Right lobe of liver (tissue), 6 donors: ENCODE data around the gene EML4. TPM values are rescaled to one million over a fixed set of nuclear protein-coding genes. Genes with fewer than 3 reads are reported as not detected.

Experiments
- ATAC-seq, 4 donors: fragments of 200-7000 bp; cut with Tn5 transposase; one replicate each; pipeline ENCODE4 v1.9.1; 2020; ENCODE audit warnings: mild to moderate bottlenecking in 4 of 4, moderate library complexity in 4 of 4
- DNase-seq, 3 donors: peaks; one replicate each; pipeline ENCODE4 v3.0.0-alpha.2; 2020
- H3K27ac ChIP-seq, 3 donors: fragments of 200-600 bp; one replicate each; pipeline ENCODE4 v1.8.0; 2022
- H3K27me3 ChIP-seq, 2 donors: fragments of 200-600 bp; one replicate each; pipeline ENCODE4 v1.8.0; 2022
- H3K36me3 ChIP-seq, 4 donors: fragments of 200-600 bp; sonication (generic) in 1 of 4; one replicate each; pipeline versions ENCODE4 v1.5.1 to v1.8.0; 2017 to 2022; ENCODE audit warnings: control low read depth in 1 of 4
- H3K4me1 ChIP-seq, 4 donors: fragments of 200-600 bp; sonication (generic) in 1 of 4; one replicate each; pipeline versions ENCODE4 v1.5.1 to v1.8.0; 2017 to 2022; ENCODE audit warnings: control low read depth in 1 of 4
- H3K4me3 ChIP-seq, 3 donors: fragments of 200-600 bp; one replicate each; pipeline ENCODE4 v1.8.0; 2022
- H3K9me3 ChIP-seq, 4 donors: fragments of 200-600 bp; sonication (generic) in 1 of 4; one replicate each; pipeline versions ENCODE4 v1.5.1 to v1.8.0; 2017 to 2022; ENCODE audit warnings: control low read depth in 1 of 4
- CTCF ChIP-seq, 4 donors: fragments of 200-600 bp in 3 of 4; fragments of 450-650 bp in 1 of 4; IDR thresholded peaks; one replicate each; pipeline versions ENCODE4 v1.5.1 to v1.8.0; 2016 to 2022; ENCODE audit warnings: antibody characterized with exemption in 4 of 4, mild to moderate bottlenecking in 2 of 4
- POLR2A ChIP-seq: fragments of 450-650 bp; IDR thresholded peaks from one replicate; pipeline ENCODE4 v1.6.1; 2017; ENCODE audit warnings: antibody characterized with exemption, mild to moderate bottlenecking
- WGBS: methylation state at CpG from one replicate; pipeline ENCODE4 v1.1.6; 2018; ENCODE audit warnings: low coverage, low lambda C conversion rate; ENCODE audit not compliant: insufficient coverage; ENCODE audit errors: missing lambda C conversion rate; 5-methylcytosine and 5-hydroxymethylcytosine counted together
- intact Hi-C, 2 donors: fragments of 100-400 bp; cut with DNase I; formaldehyde crosslinking; loops; one replicate each; pipeline versions ENCODE4 v1.11.2 to v1.14.1; 2022
- total RNA-seq, 6 experiments: library from RNA; depleted of rRNA in 2 of 6; stranded (reverse); fragments of >200 nt in 2 of 6; fragmentation: NEBNext Ultra II Directional in 3 of 6; extraction: Animal tissue kit (Norgen Biotek cat#: 25700) in 3 of 6; gene quantifications; one replicate each; pipeline versions ENCODE4 v1.1.0 to v1.2.4, GENCODE V29; 2016 to 2023
- donor health status: DM: no; HTN: yes; CAD: no.
- donor health status: DM: no; HTN: no; CAD: no.
- donor health status: DM: no; HTN: no; CAD: no.
- donor health status: DM: no; HTN: yes; CAD: no.
- donor health status: DM: no; HTN: yes; CAD: no.

The EML4 gene
- total RNA-seq, 6 experiments from 2014 or later, result 28.3 to 55.7 (median 36.7) TPM

- no peak for ATAC-seq
Measured at GRCh38 chr2:42250925-42251324, 81.8 kb downstream of the EML4 start.

GRCh38 chr2:42252464-42252863 is 83.3 kb downstream of the EML4 start:
- TF ChIP-seq POLR2A, result no peak
- no peak for TF ChIP-seq CTCF (IDR thresholded peaks at IDR 0.05)
- no peak overlapping the region for H3K4me3 ChIP-seq
- ATAC-seq, result no peak
- WGBS, result 92% methylated on average over 3 of the region's 3 CpGs
- no peak overlapping the region for H3K27ac ChIP-seq
- no peak for DNase-seq
- H3K27me3 ChIP-seq, result no peaks in the 10 kb centered on the region
- intact Hi-C loops, result no loop called here
- H3K4me1 ChIP-seq, result peaks cover 0 to 11% (median 0%) of the 10 kb centered on the region in 4 donors
- no peaks in the 10 kb centered on the region for H3K9me3 ChIP-seq
- no peaks in the 10 kb centered on the region for H3K36me3 ChIP-seq

More at GRCh38 chr2:42250925-42251324, 81.8 kb downstream of the EML4 start:
- whole genome bisulfite sequencing, result 100% methylated on average over 1 of the region's 2 CpGs
- Histone ChIP-seq H3K27ac (no peak overlapping the region), H3K4me3 (no peak overlapping the region), H3K27me3 (no peaks in the 10 kb centered on the region), H3K36me3 (peaks cover 0 to 6% (median 1%) of the 10 kb centered on the region in 4 donors), H3K9me3 (no peaks in the 10 kb centered on the region), H3K4me1 (peaks cover 0 to 11% (median 0%) of the 10 kb centered on the region in 4 donors)
- TF ChIP-seq CTCF (IDR thresholded peaks at IDR 0.05), result no peak
- TF ChIP-seq POLR2A, result no peak
- no peak for DNase-seq
- intact Hi-C loops, result no loop called here

GRCh38 chr2:42254186-42254895 is 85.2 kb downstream of the EML4 start:
- Histone ChIP-seq H3K4me1 (peaks cover 0 to 9% (median 0%) of the 10 kb centered on the region in 4 donors), H3K27ac (no peak overlapping the region), H3K27me3 (no peaks in the 10 kb centered on the region), H3K36me3 (no peaks in the 10 kb centered on the region), H3K9me3 (no peaks in the 10 kb centered on the region), H3K4me3 (no peak overlapping the region)
- WGBS, result 88% methylated on average over 6 of the region's 8 CpGs
- ATAC-seq, result no peak
- TF ChIP-seq CTCF (IDR thresholded peaks at IDR 0.05) (no peak), POLR2A (no peak)
- DNase-seq, result no peak
- intact Hi-C loops, result no loop called here

- 51% methylated on average over 2 of the region's 2 CpGs for WGBS
- Histone ChIP-seq H3K27me3 (no peaks in the 10 kb centered on the region), H3K4me1 (no peaks in the 10 kb centered on the region), H3K4me3 (no peak overlapping the region), H3K9me3 (no peaks in the 10 kb centered on the region), H3K36me3 (peaks cover 0 to 3% (median 0%) of the 10 kb centered on the region in 4 donors), H3K27ac (no peak overlapping the region)
- intact Hi-C loops, result no loop called here
- ATAC-seq (peak in 3 of 4 donors; percentile 44 to 51 (median 50)), DNase-seq (no peak)
- TF ChIP-seq CTCF (IDR thresholded peaks at IDR 0.05) (no peak), POLR2A (no peak)
Measured at GRCh38 chr2:42256505-42256904, 87.4 kb downstream of the EML4 start.
